GM18511 (cell line): Measurements from ENCODE around the gene ZNF354B.
"Not testable (repeated sequence)": the region's sequence is repeated elsewhere in the genome, so short reads cannot be mapped to it uniquely, and the experiment has no call there.

Experiments used
- ATAC-seq: cut with Tn5 transposase; IDR thresholded peaks from one replicate; pipeline ENCODE4 v1.9.1; 2021; ENCODE audit warnings: mild to moderate bottlenecking, moderate library complexity; ENCODE audit not compliant: unreplicated experiment

The ZNF354B gene

GRCh38 chr5:178883115-178883694 is 23.5 kb downstream of the ZNF354B start:
- ATAC-seq = not testable (repeated sequence)

DNA sequence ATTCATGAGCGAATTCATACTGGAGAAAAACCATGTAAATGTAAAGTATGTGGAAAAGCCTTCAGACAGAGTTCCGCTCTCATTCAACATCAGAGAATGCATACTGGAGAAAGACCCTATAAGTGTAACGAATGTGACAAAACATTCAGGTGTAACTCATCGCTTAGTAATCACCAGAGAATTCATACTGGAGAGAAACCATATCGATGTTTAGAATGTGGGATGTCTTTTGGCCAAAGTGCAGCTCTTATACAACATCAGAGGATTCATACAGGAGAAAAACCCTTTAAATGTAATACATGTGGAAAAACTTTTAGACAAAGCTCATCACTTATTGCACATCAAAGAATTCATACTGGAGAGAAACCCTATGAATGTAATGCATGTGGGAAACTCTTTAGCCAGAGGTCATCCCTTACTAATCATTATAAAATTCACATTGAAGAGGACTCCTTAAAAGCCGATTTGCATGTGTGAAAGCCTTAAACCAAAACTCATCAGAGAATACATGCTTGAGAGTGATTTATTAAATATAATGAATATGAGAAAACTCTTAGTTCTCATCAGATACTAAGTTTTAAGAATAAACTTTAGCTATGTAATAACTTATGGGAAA is 24.2 kb downstream of the ZNF354B start:
- no peak for ATAC-seq

DNA sequence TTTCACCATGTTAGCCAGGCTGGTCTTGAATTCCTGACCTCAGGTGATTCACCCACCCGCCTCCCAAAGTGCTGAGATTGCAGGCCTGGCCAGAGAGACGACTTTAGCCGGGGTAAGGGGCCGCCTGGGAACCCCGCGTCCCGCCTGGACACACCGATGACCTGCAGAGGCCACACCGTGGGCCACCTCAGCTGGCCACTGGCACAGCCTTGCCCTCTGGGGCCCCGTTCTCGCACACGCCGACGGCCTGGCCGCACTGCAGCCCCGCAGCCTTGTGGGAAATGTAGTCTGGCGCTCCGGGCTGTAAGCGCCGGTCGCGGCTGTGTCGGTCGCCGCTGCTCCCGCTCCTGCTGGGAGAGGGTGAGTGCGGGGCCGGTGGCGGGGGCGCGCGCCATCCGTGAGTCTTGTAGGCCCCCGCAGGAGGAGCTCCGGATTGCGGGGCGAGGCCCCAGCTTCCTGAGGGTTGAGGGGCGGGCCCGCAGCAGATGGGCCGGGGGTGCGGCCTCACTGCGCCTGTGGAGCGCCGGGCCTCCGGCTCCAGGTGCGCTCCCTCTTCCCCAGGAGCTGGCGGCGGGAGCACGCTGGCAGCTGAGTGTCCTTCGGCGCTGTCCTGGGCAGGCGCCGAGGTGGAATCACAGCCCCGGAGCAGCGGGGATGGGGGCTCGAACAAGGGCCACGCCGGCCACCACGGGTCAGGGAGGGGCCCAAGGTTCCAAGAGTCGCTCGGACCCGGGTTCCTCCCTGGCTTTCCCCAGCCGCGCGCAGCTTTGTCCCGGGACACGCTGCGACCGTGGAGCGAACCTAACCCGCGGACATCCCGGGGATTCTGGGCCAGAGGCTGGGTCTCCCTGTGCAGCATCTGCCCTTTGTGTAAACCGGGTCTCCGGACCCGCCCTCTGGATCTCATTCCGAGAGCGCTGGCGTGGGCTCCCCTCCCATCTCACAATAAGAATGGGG is 36.1 kb downstream of the ZNF354B start, which contains the start of gene ZFP2:
ZFP2 (plus strand) TSS at position 299 of the 957 bp plus-strand sequence. CDS start 35,401 bp downstream, outside the sequence.
- no peak for ATAC-seq

DNA sequence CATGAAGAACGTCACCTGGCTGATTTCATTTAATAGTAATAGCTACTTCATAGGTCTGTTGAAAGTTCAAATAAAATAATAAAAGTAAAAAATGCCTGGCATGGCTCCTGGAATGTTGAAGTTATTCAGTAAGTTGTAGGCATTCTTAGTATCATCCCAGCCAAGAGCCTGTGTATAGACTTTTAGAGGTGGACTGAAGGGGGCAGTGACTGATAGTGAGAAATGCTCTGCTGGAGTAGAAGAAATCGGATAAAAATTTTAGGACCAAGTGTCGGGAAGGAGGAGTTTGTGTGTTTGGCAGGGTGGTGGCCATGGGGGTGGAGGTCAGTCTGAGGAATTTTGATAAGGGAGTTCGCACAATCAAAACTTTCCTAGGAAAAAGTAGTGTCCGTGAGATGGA is 39.5 kb downstream of the ZNF354B start:
- ATAC-seq = no peak

- ATAC-seq = no peak
Measured at GRCh38 chr5:178902849-178903248, 43.1 kb downstream of the ZNF354B start.

DNA sequence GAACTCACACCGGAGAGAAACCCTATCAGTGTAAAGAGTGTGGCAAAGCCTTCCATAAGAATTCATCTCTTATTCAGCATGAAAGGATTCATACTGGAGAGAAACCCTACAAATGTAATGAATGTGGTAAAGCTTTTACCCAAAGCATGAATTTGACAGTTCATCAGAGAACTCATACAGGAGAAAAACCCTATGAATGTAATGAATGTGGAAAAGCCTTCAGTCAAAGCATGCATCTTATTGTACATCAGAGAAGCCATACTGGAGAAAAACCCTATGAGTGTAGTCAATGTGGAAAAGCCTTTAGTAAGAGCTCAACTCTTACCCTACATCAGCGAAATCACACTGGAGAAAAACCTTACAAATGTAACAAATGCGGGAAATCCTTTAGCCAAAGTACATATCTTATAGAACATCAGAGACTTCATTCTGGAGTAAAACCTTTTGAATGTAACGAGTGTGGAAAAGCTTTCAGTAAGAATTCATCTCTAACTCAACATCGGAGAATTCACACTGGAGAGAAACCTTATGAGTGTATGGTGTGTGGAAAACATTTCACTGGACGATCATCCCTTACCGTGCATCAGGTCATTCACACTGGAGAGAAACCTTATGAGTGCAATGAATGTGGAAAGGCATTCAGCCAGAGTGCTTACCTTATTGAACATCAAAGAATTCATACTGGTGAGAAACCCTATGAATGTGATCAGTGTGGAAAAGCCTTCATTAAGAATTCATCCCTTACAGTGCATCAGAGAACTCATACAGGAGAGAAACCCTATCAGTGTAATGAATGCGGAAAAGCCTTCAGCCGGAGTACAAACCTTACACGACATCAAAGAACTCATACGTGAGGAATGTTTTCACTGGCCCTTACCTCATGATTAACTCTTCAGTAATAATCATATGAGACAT is 72.3 kb downstream of the ZNF354B start:
- no peak for ATAC-seq
